Left ventricle myocardium inferior (tissue), 1 donor: ENCODE results near the gene MTX1. TPM values are rescaled to one million over a fixed set of nuclear protein-coding genes. Genes with fewer than 3 reads are reported as not detected.

Experiments
- DNase-seq: peaks from one replicate; pipeline ENCODE4 v3.0.0-alpha.2; 2020
- H3K27ac ChIP-seq: fragments of 200-600 bp; replicated peaks from 2 replicates; pipeline ENCODE4 v1.8.0; 2021
- H3K27me3 ChIP-seq: fragments of 200-600 bp; 2 replicates; pipeline ENCODE4 v1.8.0; 2021; ENCODE audit warnings: low read depth
- H3K36me3 ChIP-seq: fragments of 200-600 bp; 2 replicates; pipeline ENCODE4 v1.8.0; 2021
- H3K4me1 ChIP-seq: fragments of 200-600 bp; 2 replicates; pipeline ENCODE4 v1.8.0; 2021
- H3K4me3 ChIP-seq: fragments of 200-600 bp; 2 replicates; pipeline ENCODE4 v1.8.0; 2021; ENCODE audit warnings: mild to moderate bottlenecking, moderate library complexity
- H3K9me3 ChIP-seq: fragments of 200-600 bp; replicated peaks from 2 replicates; pipeline ENCODE4 v1.8.0; 2021
- intact Hi-C: fragments of 100-400 bp; cut with micrococcal nuclease; formaldehyde crosslinking; loops from one replicate; pipeline ENCODE4 v1.11.0; 2022
- total RNA-seq: library from RNA; stranded (reverse); fragmentation: NEBNext Ultra II Directional; extraction: Animal tissue kit (Norgen Biotek cat#: 25700); gene quantifications from one replicate; pipeline ENCODE4 v1.2.1, GENCODE V29; 2021
- TF ChIP-seq, protein P1 (sequence below): fragments of 200-600 bp; IDR thresholded peaks from 2 replicates; pipeline ENCODE4 v1.8.0; 2021; ENCODE audit warnings: antibody characterized with exemption, mild to moderate bottlenecking, borderline replicate concordance
- donor health status: DM: no; HTN: yes; CAD: no; lungs with severe emphysema.

The MTX1 gene
- total RNA-seq, 1 donor from 2014 or later, result 18.0 TPM

DNA sequence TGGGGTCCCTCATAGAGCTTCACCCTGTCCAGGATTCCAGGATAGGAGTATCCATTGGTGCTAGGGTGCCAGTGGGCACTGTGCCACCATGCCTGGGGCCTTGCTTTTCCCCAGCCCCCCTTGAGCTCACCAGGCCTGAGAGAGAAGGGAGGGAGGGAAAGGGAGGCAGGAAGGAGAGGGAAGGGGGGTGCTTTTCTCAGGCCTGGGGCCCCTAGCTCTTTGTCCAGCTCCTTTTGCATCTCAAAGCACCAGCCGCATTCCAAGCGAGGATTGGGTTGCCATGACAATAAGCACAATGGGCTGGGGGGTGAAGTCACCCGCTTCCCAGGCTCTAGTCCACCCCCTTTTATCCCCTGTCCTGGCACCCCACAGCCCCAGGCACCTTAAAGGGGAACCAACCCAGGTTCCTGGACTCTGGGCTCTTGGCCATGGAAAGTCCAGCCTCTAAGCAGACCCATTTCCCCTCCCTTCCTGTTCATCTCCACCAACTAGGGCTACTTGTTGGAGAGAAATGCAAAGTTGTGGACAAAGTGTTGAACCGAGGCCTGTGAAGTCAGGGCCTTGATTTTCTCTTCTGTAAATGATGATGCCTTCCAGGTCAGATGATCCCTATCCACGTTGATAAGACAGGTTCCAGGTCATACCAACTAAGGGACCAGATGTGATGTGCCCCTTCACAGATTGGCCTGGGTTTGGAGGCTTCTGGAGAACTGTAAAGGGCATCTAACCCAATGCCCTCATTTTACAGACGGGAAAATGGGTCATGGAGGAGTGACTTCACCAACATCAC, 12.2 kb upstream of the MTX1 start:
- H3K27ac ChIP-seq, result no peak overlapping the region
- H3K4me3 ChIP-seq, result no peak overlapping the region
- no peaks in the 10 kb centered on the region for H3K36me3 ChIP-seq
- H3K9me3 ChIP-seq, result no peaks in the 10 kb centered on the region
- TF ChIP-seq, protein P1, sequence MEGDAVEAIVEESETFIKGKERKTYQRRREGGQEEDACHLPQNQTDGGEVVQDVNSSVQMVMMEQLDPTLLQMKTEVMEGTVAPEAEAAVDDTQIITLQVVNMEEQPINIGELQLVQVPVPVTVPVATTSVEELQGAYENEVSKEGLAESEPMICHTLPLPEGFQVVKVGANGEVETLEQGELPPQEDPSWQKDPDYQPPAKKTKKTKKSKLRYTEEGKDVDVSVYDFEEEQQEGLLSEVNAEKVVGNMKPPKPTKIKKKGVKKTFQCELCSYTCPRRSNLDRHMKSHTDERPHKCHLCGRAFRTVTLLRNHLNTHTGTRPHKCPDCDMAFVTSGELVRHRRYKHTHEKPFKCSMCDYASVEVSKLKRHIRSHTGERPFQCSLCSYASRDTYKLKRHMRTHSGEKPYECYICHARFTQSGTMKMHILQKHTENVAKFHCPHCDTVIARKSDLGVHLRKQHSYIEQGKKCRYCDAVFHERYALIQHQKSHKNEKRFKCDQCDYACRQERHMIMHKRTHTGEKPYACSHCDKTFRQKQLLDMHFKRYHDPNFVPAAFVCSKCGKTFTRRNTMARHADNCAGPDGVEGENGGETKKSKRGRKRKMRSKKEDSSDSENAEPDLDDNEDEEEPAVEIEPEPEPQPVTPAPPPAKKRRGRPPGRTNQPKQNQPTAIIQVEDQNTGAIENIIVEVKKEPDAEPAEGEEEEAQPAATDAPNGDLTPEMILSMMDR, result no peak
- DNase-seq, result no peak
- intact Hi-C loops, result no loop called here
- H3K27me3 ChIP-seq, result no peaks in the 10 kb centered on the region
- peaks cover 31% of the 10 kb centered on the region for H3K4me1 ChIP-seq

- Histone ChIP-seq H3K27ac (no peak overlapping the region), H3K36me3 (no peaks in the 10 kb centered on the region)
Measured at GRCh38 chr1:155196893-155197638, 11.4 kb upstream of the MTX1 start.

GRCh38 chr1:155197901-155198546, 10.5 kb upstream of the MTX1 start:
- Histone ChIP-seq H3K27ac (no peak overlapping the region), H3K36me3 (no peaks in the 10 kb centered on the region), H3K27me3 (no peaks in the 10 kb centered on the region), H3K4me3 (no peak overlapping the region), H3K4me1 (peaks cover 25% of the 10 kb centered on the region), H3K9me3 (no peaks in the 10 kb centered on the region)
- intact Hi-C loops, result no loop called here
- DNase-seq, result no peak
- TF ChIP-seq, protein P1, result no peak

More at GRCh38 chr1:155196893-155197638, 11.4 kb upstream of the MTX1 start:
- Histone ChIP-seq H3K9me3 (no peaks in the 10 kb centered on the region), H3K4me3 (no peak overlapping the region), H3K27me3 (no peaks in the 10 kb centered on the region), H3K4me1 (peaks cover 31% of the 10 kb centered on the region)
- TF ChIP-seq, protein P1, result no peak
- intact Hi-C loops, result no loop called here
- DNase-seq, result no peak

DNA sequence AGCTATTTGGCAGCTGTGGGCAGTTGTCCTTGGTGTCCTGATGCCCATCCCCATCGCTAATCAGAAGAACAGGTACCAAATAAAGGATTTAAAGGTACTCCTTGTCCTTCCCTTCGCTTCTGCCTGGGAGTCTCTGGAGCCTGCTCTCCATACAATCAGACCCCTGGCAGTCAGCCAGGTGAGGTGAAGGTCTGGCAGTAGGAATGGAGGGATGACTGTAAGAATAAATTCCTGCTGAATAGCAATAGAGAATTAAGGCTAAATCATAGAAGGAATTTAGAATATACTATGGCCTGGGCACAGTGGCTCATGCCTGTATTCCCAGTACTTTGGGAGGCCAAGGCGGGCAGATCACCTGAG, 10.0 kb upstream of the MTX1 start:
- no peak for DNase-seq
- Histone ChIP-seq H3K4me1 (peaks cover 21% of the 10 kb centered on the region), H3K36me3 (no peaks in the 10 kb centered on the region), H3K9me3 (no peaks in the 10 kb centered on the region), H3K27ac (no peak overlapping the region), H3K27me3 (no peaks in the 10 kb centered on the region), H3K4me3 (no peak overlapping the region)
- intact Hi-C loops, result no loop called here
- TF ChIP-seq, protein P1, result no peak

GRCh38 chr1:155199792-155200191, 8.7 kb upstream of the MTX1 start:
- Histone ChIP-seq H3K27ac (no peak overlapping the region), H3K36me3 (no peaks in the 10 kb centered on the region), H3K4me3 (no peak overlapping the region), H3K27me3 (no peaks in the 10 kb centered on the region), H3K4me1 (peaks cover 9% of the 10 kb centered on the region), H3K9me3 (no peaks in the 10 kb centered on the region)
- intact Hi-C loops, result no loop called here
- TF ChIP-seq, protein P1, result no peak
- no peak for DNase-seq
